ENCODE data around the gene ERGIC1. TPM values are rescaled to one million over a fixed set of nuclear protein-coding genes. Genes with fewer than 3 reads are reported as not detected.
A peak's percentile ranks its signal among the peaks of the same experiment; 100 is the strongest.

ERGIC1 gene
- total and polyA plus RNA-seq, 8 donors, result 54.5 to 293 (median 104) TPM

DNA sequence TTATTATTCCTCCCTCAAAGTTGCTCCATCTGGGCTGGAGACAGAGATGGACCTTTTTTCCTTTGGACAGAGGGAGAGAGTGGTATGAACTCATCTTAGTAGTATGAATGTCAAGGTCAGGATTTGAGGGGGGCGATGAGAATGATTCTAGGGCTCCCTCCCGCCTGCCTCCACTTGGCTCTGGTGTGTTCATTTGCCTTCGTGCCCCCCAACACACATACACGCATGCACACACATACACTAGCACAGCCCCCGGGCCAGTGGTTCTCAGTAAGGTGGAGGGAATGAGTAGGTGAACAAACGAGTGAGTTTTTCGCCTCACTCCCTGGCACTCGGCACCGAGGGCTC, 44.5 kb downstream of the ERGIC1 start:
- 74 to 92% (median 89%) methylated on average over 9 of the region's 9 CpGs for WGBS, 5 donors
- peak overlapping the region; percentile 77 to 98 (median 80) for H3K27ac ChIP-seq
- H3K9me3 ChIP-seq, result no peaks in the 10 kb centered on the region
- peaks cover 0 to 8% (median 3%) of the 10 kb centered on the region in 4 donors for H3K36me3 ChIP-seq
- DNase-seq, result no peak
- no peak overlapping the region for H3K4me3 ChIP-seq
- no peaks in the 10 kb centered on the region for H3K27me3 ChIP-seq
- intact Hi-C loops (cut with DNase I; ENCODE audit: low total_unique reads), result no loop called here
- TF ChIP-seq POLR2A (IDR thresholded peaks at IDR 0.05), result no peak
- no peak for TF ChIP-seq EP300 (IDR thresholded peaks at IDR 0.05)
- TF ChIP-seq, protein P1, sequence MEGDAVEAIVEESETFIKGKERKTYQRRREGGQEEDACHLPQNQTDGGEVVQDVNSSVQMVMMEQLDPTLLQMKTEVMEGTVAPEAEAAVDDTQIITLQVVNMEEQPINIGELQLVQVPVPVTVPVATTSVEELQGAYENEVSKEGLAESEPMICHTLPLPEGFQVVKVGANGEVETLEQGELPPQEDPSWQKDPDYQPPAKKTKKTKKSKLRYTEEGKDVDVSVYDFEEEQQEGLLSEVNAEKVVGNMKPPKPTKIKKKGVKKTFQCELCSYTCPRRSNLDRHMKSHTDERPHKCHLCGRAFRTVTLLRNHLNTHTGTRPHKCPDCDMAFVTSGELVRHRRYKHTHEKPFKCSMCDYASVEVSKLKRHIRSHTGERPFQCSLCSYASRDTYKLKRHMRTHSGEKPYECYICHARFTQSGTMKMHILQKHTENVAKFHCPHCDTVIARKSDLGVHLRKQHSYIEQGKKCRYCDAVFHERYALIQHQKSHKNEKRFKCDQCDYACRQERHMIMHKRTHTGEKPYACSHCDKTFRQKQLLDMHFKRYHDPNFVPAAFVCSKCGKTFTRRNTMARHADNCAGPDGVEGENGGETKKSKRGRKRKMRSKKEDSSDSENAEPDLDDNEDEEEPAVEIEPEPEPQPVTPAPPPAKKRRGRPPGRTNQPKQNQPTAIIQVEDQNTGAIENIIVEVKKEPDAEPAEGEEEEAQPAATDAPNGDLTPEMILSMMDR (IDR thresholded peaks at IDR 0.05), result no peak
- no peak for TF ChIP-seq POLR2AphosphoS5 (IDR thresholded peaks at IDR 0.05)
- peaks cover 24 to 74% (median 44%) of the 10 kb centered on the region in 4 donors for H3K4me1 ChIP-seq

DNA sequence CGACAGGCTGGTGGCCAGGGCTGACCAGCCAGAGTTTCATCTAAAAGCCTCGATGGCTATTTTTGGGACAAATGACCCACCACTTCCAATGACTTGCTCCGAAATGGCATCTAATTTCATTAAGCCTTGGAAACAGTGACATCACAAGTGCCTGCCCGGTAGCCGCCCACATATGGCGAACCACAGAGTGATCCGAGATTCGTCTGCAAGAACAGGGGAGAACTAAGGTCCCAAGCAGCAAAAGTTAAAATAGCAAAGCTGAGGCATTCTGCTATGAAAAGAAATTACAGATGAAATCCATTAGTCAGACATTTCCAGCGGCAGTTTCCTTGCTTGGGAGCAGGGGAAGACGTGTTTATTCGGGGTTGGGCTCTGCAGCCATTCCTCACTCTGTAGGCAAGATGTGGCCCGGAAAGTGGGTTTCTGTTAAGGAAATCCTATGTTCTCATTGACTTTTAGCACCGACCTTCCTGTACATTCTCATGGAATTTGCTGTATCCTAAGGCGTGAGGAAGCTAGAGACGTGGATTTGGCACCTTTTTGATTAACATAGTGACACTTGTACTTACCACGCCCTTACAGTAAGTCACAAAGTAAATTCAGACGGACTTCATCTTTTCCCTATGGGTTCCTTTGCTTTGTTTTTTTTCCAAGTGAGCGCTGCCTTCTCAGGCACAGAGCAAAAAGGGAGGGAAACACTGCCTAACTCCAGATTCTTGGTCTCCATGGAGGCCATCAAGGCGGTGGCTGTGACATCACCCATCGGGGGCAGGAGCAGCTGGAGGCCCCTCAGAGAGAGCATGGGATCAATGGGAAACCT, 45.1 kb downstream of the ERGIC1 start:
- H3K4me3 ChIP-seq, result peak overlapping the region in 1 of 4 donors; percentile 11
- H3K27ac ChIP-seq, result peak overlapping the region; percentile 77 to 98 (median 80)
- H3K9me3 ChIP-seq, result no peaks in the 10 kb centered on the region
- peak in 1 of 2 donors; percentile 72 for DNase-seq
- peaks cover 0 to 11% (median 3%) of the 10 kb centered on the region in 4 donors for H3K36me3 ChIP-seq
- 51 to 64% (median 58%) methylated on average over 20 of the region's 20 CpGs for WGBS, 5 donors
- H3K4me1 ChIP-seq, result peaks cover 22 to 68% (median 42%) of the 10 kb centered on the region in 4 donors
- no peaks in the 10 kb centered on the region for H3K27me3 ChIP-seq
- TF ChIP-seq POLR2AphosphoS5 (IDR thresholded peaks at IDR 0.05) (peak in 2 of 3 donors; percentile 18 to 40), EP300 (IDR thresholded peaks at IDR 0.05) (peak; percentile 17), POLR2A (IDR thresholded peaks at IDR 0.05) (no peak)
- TF ChIP-seq, protein P1 (IDR thresholded peaks at IDR 0.05), result no peak
- intact Hi-C loops (cut with DNase I; ENCODE audit: low total_unique reads), result no loop called here

DNA sequence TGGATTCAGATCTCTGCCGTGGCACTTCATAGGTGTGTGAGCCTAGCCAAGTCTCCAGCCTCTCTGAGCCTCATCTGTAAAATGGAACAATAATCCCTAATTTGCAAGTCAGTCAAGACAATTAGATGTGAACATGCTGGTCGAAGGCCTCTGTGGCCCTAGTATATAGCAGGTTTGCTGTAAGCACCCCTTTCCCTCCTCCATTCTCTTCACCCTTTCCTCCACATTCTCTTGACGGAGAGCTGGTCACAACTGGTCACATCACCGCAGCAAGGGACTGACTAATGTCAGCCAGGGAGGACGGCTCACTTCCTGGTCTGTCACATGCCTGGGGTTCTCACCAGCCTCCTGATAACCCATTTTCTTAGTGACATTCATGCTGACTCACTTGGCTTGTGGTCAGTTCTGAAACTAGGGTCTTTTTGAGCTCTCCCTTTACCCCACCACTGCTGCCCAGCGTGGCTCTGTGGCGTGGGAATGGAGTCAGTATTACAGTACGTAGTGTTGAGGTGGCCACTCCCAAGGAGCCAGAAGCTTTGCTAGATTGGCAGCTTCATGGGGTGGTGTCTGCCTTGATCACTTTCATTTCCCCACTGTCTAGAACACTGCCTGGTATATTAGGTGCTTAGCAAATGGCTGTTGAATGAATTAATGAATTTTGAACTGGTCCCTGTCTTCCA, 47.8 kb downstream of the ERGIC1 start:
- Histone ChIP-seq H3K27me3 (no peaks in the 10 kb centered on the region), H3K9me3 (no peaks in the 10 kb centered on the region), H3K27ac (peak overlapping the region; percentile 49 to 98 (median 77)), H3K36me3 (peaks cover 0 to 11% (median 3%) of the 10 kb centered on the region in 4 donors), H3K4me3 (no peak overlapping the region), H3K4me1 (peaks cover 22 to 76% (median 44%) of the 10 kb centered on the region in 4 donors)
- peak; percentile 58 to 61 for DNase-seq
- TF ChIP-seq, protein P1 (IDR thresholded peaks at IDR 0.05), result no peak
- peak in 2 of 3 donors; percentile 43 to 76 for TF ChIP-seq POLR2AphosphoS5 (IDR thresholded peaks at IDR 0.05)
- 68 to 76% (median 72%) methylated on average over 8 of the region's 8 CpGs for WGBS, 5 donors
- intact Hi-C loops (cut with DNase I; ENCODE audit: low total_unique reads), result no loop called here

DNA sequence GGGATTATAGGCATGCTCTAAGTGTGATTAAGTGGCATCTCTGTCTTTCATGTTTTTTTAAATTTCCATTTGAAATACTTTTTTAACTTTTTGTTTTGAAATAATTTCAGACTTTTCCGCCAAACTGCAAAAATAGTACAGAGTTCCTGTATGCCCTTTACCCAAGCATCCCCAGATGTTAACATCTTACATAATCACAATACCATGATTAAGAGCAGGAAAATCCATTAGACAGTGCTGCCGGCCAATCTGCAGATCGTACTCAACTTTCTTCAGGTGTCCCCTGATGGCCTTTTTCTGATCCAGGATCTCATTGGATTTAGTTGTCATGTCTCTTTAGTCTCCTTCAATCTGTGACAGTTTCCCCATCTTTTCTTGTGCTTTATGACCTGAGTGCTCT, 49.0 kb downstream of the ERGIC1 start:
- 74 to 94% (median 90%) methylated on average over 3 of the region's 3 CpGs for WGBS, 5 donors
- intact Hi-C loops (cut with DNase I; ENCODE audit: low total_unique reads), result no loop called here
- Histone ChIP-seq H3K27me3 (no peaks in the 10 kb centered on the region), H3K27ac (peak overlapping the region in 3 of 5 donors; percentile 0 to 98 (median 67)), H3K9me3 (no peaks in the 10 kb centered on the region), H3K36me3 (peaks cover 0 to 11% (median 3%) of the 10 kb centered on the region in 4 donors), H3K4me1 (peaks cover 34 to 81% (median 48%) of the 10 kb centered on the region in 4 donors), H3K4me3 (no peak overlapping the region)
- DNase-seq, result no peak
- no peak for TF ChIP-seq EP300 (IDR thresholded peaks at IDR 0.05)
- TF ChIP-seq, protein P1 (IDR thresholded peaks at IDR 0.05), result no peak
- TF ChIP-seq POLR2A (IDR thresholded peaks at IDR 0.05), result no peak
- TF ChIP-seq POLR2AphosphoS5 (IDR thresholded peaks at IDR 0.05), result no peak

Measured in stomach (tissue), 9 donors.